Activated CD4-positive, alpha-beta T cell treated with anti-CD3 and anti-CD28 coated beads, Interleukin-2, amount 10 ng/mL, durations not matched to agents 24 days and 14 days (primary cell): ENCODE measurements around the gene C17orf50. TPM values are rescaled to one million over a fixed set of nuclear protein-coding genes. Genes with fewer than 3 reads are reported as not detected.

Experiments
- DNase-seq: peaks from one replicate; pipeline ENCODE4 v3.0.0; 2022
- H3K27ac Mint-ChIP-seq: one replicate; pipeline ENCODE4 v1.8.0; 2022; ENCODE audit warnings: mild to moderate bottlenecking, mixed read lengths
- H3K27me3 Mint-ChIP-seq: one replicate; pipeline ENCODE4 v1.8.0; 2022; ENCODE audit warnings: mixed read lengths
- H3K36me3 Mint-ChIP-seq: one replicate; pipeline ENCODE4 v1.8.0; 2022; ENCODE audit warnings: low read depth, mild to moderate bottlenecking, mixed read lengths
- H3K4me1 Mint-ChIP-seq: one replicate; pipeline ENCODE4 v1.8.0; 2021; ENCODE audit warnings: mixed read lengths
- H3K4me3 Mint-ChIP-seq: one replicate; pipeline ENCODE4 v1.8.0; 2022; ENCODE audit warnings: mild to moderate bottlenecking, moderate library complexity, mixed read lengths
- H3K9me3 Mint-ChIP-seq: one replicate; pipeline ENCODE4 v1.8.0; 2021; ENCODE audit warnings: mixed read lengths
- intact Hi-C: fragments of 100-400 bp; cut with micrococcal nuclease; formaldehyde crosslinking; loops from one replicate; pipeline ENCODE4 v1.15.1; 2023
- total RNA-seq: library from RNA; stranded (reverse); gene quantifications from 2 replicates; pipeline ENCODE4 v1.2.3, GENCODE V29; 2022

C17orf50 gene
- total RNA-seq, 1 donor from 2014 or later: not detected

- peaks cover 18% of the 10 kb centered on the region for H3K27me3 Mint-ChIP-seq
- no peaks in the 10 kb centered on the region for H3K36me3 Mint-ChIP-seq
- H3K27ac Mint-ChIP-seq: no peak overlapping the region
- H3K9me3 Mint-ChIP-seq: no peaks in the 10 kb centered on the region
- intact Hi-C loops: no loop called here
- no peak for DNase-seq
- peaks cover 8% of the 10 kb centered on the region for H3K4me1 Mint-ChIP-seq
- no peak overlapping the region for H3K4me3 Mint-ChIP-seq
Observed at GRCh38 chr17:35768797-35769196, 8.1 kb downstream of the C17orf50 start.

GRCh38 chr17:35769895-35770486 is 9.3 kb downstream of the C17orf50 start:
- peaks cover 19% of the 10 kb centered on the region for H3K27me3 Mint-ChIP-seq
- no peak overlapping the region for H3K4me3 Mint-ChIP-seq
- H3K27ac Mint-ChIP-seq: no peak overlapping the region
- no peak for DNase-seq
- intact Hi-C loops: no loop called here
- peaks cover 2% of the 10 kb centered on the region for H3K4me1 Mint-ChIP-seq
- H3K9me3 Mint-ChIP-seq: no peaks in the 10 kb centered on the region
- H3K36me3 Mint-ChIP-seq: no peaks in the 10 kb centered on the region

- Mint-ChIP-seq H3K9me3 (no peaks in the 10 kb centered on the region), H3K4me3 (no peak overlapping the region), H3K36me3 (no peaks in the 10 kb centered on the region), H3K27ac (no peak overlapping the region), H3K4me1 (no peaks in the 10 kb centered on the region), H3K27me3 (peaks cover 23% of the 10 kb centered on the region)
- intact Hi-C loops: no loop called here
- DNase-seq: no peak
Observed at GRCh38 chr17:35773129-35773528, 12.4 kb downstream of the C17orf50 start.

- intact Hi-C loops: no loop called here
- no peak for DNase-seq
- H3K27ac Mint-ChIP-seq: no peak overlapping the region
- no peak overlapping the region for H3K4me3 Mint-ChIP-seq
- H3K4me1 Mint-ChIP-seq: no peaks in the 10 kb centered on the region
- H3K9me3 Mint-ChIP-seq: no peaks in the 10 kb centered on the region
- H3K36me3 Mint-ChIP-seq: no peaks in the 10 kb centered on the region
- peaks cover 25% of the 10 kb centered on the region for H3K27me3 Mint-ChIP-seq
Observed at GRCh38 chr17:35773679-35774425, 13.2 kb downstream of the C17orf50 start.

- H3K4me1 Mint-ChIP-seq: no peaks in the 10 kb centered on the region
- no peaks in the 10 kb centered on the region for H3K36me3 Mint-ChIP-seq
- no peak overlapping the region for H3K27ac Mint-ChIP-seq
- DNase-seq: no peak
- no peaks in the 10 kb centered on the region for H3K9me3 Mint-ChIP-seq
- intact Hi-C loops: no loop called here
- H3K4me3 Mint-ChIP-seq: no peak overlapping the region
- H3K27me3 Mint-ChIP-seq: peaks cover 25% of the 10 kb centered on the region
Observed at GRCh38 chr17:35774499-35774898, 13.8 kb downstream of the C17orf50 start.

GRCh38 chr17:35775039-35775438 is 14.4 kb downstream of the C17orf50 start:
- Mint-ChIP-seq H3K27me3 (peaks cover 27% of the 10 kb centered on the region), H3K4me3 (no peak overlapping the region), H3K36me3 (no peaks in the 10 kb centered on the region), H3K9me3 (no peaks in the 10 kb centered on the region), H3K27ac (no peak overlapping the region), H3K4me1 (no peaks in the 10 kb centered on the region)
- no peak for DNase-seq
- intact Hi-C loops: no loop called here

GRCh38 chr17:35775583-35775982 is 14.9 kb downstream of the C17orf50 start:
- no peaks in the 10 kb centered on the region for H3K36me3 Mint-ChIP-seq
- H3K9me3 Mint-ChIP-seq: no peaks in the 10 kb centered on the region
- no peaks in the 10 kb centered on the region for H3K4me1 Mint-ChIP-seq
- H3K27me3 Mint-ChIP-seq: peaks cover 23% of the 10 kb centered on the region
- no peak overlapping the region for H3K4me3 Mint-ChIP-seq
- no peak overlapping the region for H3K27ac Mint-ChIP-seq
- intact Hi-C loops: no loop called here
- no peak for DNase-seq

- Mint-ChIP-seq H3K4me3 (no peak overlapping the region), H3K9me3 (no peaks in the 10 kb centered on the region), H3K27me3 (peaks cover 28% of the 10 kb centered on the region), H3K4me1 (no peaks in the 10 kb centered on the region), H3K36me3 (no peaks in the 10 kb centered on the region), H3K27ac (no peak overlapping the region)
- DNase-seq: no peak
- intact Hi-C loops: no loop called here
Observed at GRCh38 chr17:35778641-35779196, 18.0 kb downstream of the C17orf50 start.

GRCh38 chr17:35780950-35781349 is 20.3 kb downstream of the C17orf50 start:
- no peak for DNase-seq
- H3K27ac Mint-ChIP-seq: no peak overlapping the region
- peaks cover 26% of the 10 kb centered on the region for H3K27me3 Mint-ChIP-seq
- no peak overlapping the region for H3K4me3 Mint-ChIP-seq
- H3K9me3 Mint-ChIP-seq: no peaks in the 10 kb centered on the region
- H3K4me1 Mint-ChIP-seq: no peaks in the 10 kb centered on the region
- no peaks in the 10 kb centered on the region for H3K36me3 Mint-ChIP-seq
- intact Hi-C loops: no loop called here

GRCh38 chr17:35784895-35785294 is 24.2 kb downstream of the C17orf50 start:
- no peaks in the 10 kb centered on the region for H3K36me3 Mint-ChIP-seq
- H3K4me3 Mint-ChIP-seq: no peak overlapping the region
- no peak for DNase-seq
- intact Hi-C loops: no loop called here
- no peak overlapping the region for H3K27ac Mint-ChIP-seq
- peaks cover 3% of the 10 kb centered on the region for H3K4me1 Mint-ChIP-seq
- H3K27me3 Mint-ChIP-seq: peaks cover 44% of the 10 kb centered on the region
- no peaks in the 10 kb centered on the region for H3K9me3 Mint-ChIP-seq

GRCh38 chr17:35786941-35787432 is 26.3 kb downstream of the C17orf50 start:
- peaks cover 48% of the 10 kb centered on the region for H3K27me3 Mint-ChIP-seq
- no peak overlapping the region for H3K27ac Mint-ChIP-seq
- no peak overlapping the region for H3K4me3 Mint-ChIP-seq
- no peaks in the 10 kb centered on the region for H3K36me3 Mint-ChIP-seq
- intact Hi-C loops: no loop called here
- peaks cover 3% of the 10 kb centered on the region for H3K4me1 Mint-ChIP-seq
- no peaks in the 10 kb centered on the region for H3K9me3 Mint-ChIP-seq
- no peak for DNase-seq

GRCh38 chr17:35788477-35789368 is 28.0 kb downstream of the C17orf50 start:
- Mint-ChIP-seq H3K4me1 (peaks cover 3% of the 10 kb centered on the region), H3K4me3 (no peak overlapping the region), H3K27ac (no peak overlapping the region), H3K9me3 (no peaks in the 10 kb centered on the region), H3K27me3 (peaks cover 60% of the 10 kb centered on the region), H3K36me3 (no peaks in the 10 kb centered on the region)
- no peak for DNase-seq
- intact Hi-C loops: no loop called here

GRCh38 chr17:35790841-35791240 is 30.2 kb downstream of the C17orf50 start:
- H3K27ac Mint-ChIP-seq: no peak overlapping the region
- peaks cover 75% of the 10 kb centered on the region for H3K27me3 Mint-ChIP-seq
- H3K4me3 Mint-ChIP-seq: no peak overlapping the region
- no peaks in the 10 kb centered on the region for H3K36me3 Mint-ChIP-seq
- DNase-seq: no peak
- intact Hi-C loops: no loop called here
- H3K4me1 Mint-ChIP-seq: peaks cover 11% of the 10 kb centered on the region
- H3K9me3 Mint-ChIP-seq: no peaks in the 10 kb centered on the region
